GM19438 (cell line): Measurements from ENCODE around the gene BCL2L12.

Source experiments
- ATAC-seq: cut with Tn5 transposase; IDR thresholded peaks from one replicate; pipeline ENCODE4 v1.9.1; 2021; ENCODE audit warnings: low read depth; ENCODE audit not compliant: unreplicated experiment

BCL2L12 gene

GRCh38 chr19:49684251-49684982, 18.7 kb downstream of the BCL2L12 start:
- no peak for ATAC-seq

GRCh38 chr19:49684983-49685553, 19.3 kb downstream of the BCL2L12 start:
- ATAC-seq: no peak

GRCh38 chr19:49685845-49686332, 20.2 kb downstream of the BCL2L12 start:
- ATAC-seq: no peak

DNA sequence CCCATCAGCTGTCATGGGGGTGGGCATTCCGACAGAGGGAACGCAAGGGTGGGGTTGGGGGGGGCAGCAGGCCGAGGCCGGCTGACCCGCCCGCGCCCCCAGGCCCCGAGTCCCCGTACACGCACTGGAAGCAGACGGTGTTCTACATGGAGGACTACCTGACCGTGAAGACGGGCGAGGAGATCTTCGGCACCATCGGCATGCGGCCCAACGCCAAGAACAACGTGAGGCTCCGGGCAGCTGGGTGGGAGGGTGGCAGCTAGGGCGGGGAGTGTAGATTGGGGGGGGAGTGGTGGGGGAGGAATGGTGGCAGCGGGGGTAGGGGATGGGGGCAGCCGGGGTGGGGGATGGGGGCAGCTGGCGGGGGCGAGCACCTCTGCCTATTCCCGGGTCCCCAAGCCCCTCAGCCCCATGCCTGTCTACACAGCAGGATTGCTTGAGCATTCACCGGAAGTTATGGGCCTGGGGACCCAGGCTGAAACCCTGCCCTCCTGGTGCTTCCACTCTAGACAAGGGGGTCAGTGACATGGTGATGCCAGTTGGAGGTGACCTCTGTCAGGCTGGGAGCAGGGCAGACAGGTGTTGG, 20.9 kb downstream of the BCL2L12 start:
- ATAC-seq: no peak

- ATAC-seq: no peak
Measured at GRCh38 chr19:49687150-49687549, 21.4 kb downstream of the BCL2L12 start.

GRCh38 chr19:49687566-49688316, 22.0 kb downstream of the BCL2L12 start:
- no peak for ATAC-seq

- no peak for ATAC-seq
Measured at GRCh38 chr19:49688531-49689132, 22.9 kb downstream of the BCL2L12 start.

DNA sequence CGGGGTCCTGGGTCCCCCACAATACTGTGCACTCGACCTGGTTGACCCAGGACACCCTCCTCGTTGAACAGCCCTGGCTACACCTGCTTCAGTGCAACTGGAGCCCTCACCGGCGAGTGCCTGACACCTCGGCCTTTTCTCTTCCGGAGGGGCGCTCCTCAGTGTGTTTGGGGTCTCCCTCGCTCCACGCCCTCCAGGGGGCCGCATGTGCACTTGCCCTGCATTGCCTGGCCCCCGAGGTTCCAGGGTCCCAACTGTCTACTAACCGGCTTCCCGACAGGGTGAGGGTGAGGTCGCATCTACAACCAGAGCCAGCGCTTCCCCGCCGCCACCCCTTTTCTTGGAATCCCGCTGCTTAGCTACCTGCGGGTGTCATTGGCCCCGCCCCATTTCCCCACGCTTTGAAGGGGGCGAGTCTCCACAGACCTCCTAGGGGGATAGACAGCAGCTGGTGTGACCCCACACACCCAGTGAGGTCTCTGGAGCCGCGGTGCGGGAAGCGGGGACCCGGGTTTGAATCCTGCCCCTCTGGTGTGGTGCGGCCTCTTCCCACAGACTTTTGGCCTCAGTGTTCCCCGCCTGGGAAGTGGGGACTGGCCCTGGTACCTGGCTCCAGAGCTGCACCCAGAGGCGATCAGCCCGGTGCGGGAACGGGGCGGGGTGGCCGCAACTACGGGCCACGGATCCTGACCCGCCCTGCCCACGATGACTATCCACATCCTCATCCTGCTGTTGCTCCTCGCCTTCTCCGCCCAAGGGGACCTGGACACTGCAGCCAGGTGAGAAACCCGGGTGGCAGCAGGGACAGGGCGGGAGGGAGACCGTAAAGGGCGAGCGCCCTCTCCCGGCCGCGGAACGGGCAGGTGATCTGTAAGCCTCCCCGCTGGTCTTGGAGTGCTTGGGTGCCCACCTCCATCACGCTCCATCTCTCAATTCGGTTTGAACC, 23.7 kb downstream of the BCL2L12 start, which contains the start of gene ADM5:
Gene ADM5, plus strand, starts transcription at position 462 of the 946 bp plus-strand sequence. Its CDS starts 244 bp downstream, at position 706.
- no peak for ATAC-seq

DNA sequence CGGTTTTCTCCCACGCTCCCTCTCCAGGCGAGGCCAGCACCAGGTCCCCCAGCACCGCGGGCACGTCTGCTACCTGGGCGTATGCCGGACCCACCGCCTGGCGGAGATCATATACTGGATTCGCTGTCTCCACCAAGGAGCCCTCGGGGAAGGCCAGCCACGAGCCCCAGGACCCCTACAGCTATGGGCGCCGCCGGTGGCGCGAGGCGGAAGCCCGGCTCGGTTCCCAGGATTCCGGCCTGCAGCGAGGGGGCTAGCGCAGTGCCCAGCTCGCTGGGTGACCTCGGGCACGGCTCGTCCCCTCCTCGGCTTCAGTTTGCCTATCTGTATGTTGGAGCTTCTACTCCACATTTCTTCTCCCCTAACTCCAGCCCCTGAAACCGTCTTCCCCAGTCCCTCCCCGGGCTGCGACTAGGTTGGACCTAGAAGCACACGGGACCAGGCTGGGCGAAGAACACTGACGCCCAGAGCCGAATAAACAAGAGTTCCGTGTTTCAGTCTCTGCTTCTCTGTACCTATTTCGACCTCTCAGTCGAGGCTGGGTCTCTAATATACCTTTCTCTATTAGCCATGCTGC, 24.4 kb downstream of the BCL2L12 start:
- ATAC-seq: no peak

GRCh38 chr19:49690656-49691242, 25.0 kb downstream of the BCL2L12 start, which contains the start of gene CPT1C:
CPT1C (plus strand) TSS chr19:49691116; CDS start chr19:49692253, 1,137 bp downstream.
- no peak for ATAC-seq

DNA sequence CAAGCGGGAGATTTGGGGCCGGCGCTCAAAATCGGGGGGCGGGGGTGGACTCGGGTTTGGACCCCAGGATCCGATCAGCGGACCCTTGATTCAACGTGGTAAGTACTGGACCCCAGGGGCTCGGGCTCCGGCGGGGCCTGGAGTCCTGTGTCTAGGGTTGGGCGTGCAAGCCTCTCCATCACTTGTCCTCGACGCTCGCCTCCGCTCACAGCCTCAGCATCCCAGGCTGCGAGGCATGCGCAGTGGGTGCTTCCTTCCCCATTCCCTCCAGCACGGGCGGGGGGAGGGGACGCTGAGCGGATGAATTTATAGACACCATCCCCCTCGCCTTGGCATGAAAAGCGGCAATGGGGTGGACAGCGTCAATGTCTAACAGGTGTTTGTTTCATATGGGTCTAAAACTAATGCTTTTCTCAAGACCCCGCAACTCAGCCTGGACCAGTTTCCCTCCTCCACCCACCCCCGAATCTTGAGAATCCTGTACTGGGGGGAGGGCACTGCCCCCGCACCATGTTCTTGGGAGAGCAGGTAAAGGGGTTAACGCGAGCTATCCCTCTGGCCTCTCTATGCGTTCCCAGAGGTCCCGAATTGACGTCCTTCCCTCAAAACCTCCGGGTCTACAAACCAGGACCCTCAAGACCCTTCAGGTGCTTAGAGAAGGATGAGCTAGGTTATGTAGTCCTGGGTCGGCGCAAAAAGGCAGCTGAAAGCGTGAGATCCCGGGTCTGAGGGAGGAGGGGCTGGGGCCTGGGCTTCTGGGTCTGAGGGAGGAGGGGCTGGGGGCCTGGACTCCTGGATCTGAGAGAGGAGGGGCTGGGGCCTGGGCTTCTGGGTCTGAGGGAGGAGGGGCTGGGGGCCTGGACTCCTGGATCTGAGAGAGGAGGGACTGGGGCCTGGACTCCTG, 25.8 kb downstream of the BCL2L12 start:
- no peak for ATAC-seq

DNA sequence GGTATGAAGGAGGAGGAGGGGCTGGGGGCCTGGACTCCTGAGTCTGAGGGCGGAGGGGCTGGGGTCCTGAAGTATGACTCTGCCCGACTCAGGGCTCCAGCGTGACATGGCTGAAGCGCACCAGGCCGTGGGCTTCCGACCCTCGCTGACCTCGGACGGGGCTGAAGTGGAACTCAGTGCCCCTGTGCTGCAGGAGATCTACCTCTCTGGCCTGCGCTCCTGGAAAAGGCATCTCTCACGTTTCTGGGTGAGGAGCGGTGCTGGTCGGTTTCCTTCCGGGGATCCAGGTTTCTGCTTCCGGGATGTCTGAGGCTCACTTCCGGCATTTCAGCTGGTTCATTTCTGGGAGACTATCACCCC, 26.4 kb downstream of the BCL2L12 start:
- ATAC-seq: no peak

DNA sequence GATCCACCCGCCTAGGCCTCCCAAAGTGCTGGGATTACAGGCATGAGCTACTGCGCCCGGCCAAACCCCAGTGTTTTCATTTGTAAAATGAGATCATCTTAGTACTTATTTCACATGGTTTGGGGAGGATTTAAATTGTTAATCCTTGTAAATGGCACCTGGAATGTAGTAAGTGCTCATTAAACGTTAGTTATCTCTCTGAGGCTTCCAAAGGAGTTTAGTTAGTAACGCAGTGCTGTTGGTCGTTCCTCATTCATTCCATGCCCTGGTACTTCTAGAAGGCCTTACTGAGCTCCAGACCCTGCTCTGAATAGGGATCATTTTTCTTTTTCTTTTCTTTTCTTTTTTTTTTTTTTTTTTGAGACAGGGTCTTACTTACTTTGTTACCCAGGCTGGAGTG, 30.4 kb downstream of the BCL2L12 start:
- ATAC-seq: no peak

GRCh38 chr19:49696865-49697264, 31.1 kb downstream of the BCL2L12 start:
- ATAC-seq: no peak

GRCh38 chr19:49699364-49699763, 33.6 kb downstream of the BCL2L12 start:
- ATAC-seq: no peak

GRCh38 chr19:49700563-49700962, 34.8 kb downstream of the BCL2L12 start:
- no peak for ATAC-seq

DNA sequence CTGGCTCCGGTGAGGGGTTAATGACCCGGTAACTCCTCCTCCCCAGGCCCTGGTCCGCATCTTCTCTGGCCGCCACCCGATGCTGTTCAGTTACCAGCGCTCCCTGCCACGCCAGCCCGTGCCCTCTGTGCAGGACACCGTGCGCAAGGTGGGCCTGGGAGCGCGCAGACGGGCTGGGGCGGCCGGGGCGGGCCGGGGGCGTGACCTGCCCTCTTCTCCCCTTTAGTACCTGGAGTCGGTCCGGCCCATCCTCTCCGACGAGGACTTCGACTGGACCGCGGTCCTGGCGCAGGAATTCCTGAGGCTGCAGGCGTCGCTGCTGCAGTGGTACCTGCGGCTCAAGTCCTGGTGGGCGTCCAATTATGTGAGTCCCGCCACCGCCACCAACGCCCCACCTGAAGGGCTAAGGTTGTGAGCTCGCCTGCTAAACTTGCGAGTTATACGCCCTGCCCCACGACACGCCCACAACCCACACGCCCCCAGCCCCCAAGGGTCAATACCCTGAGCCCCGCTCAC, 35.6 kb downstream of the BCL2L12 start:
- no peak for ATAC-seq
